ENCODE data around the gene OR1L8.
"Not testable (repeated sequence)": the region's sequence is repeated elsewhere in the genome, so short reads cannot be mapped to it uniquely, and the experiment has no call there.

OR1L8 gene

GRCh38 chr9:122583284-122583683, at the start of gene OR1L8:
Gene OR1L8, minus strand, starts transcription at chr9:122583384. Its CDS starts 14,907 bp downstream, at chr9:122568477.
- DNase-seq = not testable (repeated sequence)

GRCh38 chr9:122619996-122620395, 36.8 kb upstream of the OR1L8 start:
- no peak for DNase-seq

GRCh38 chr9:122614362-122614761, 31.2 kb upstream of the OR1L8 start, which contains the start of gene OR1Q1:
Gene OR1Q1, plus strand, starts transcription at chr9:122614738. Its CDS starts 0 bp downstream, at chr9:122614738.
- DNase-seq = no peak

- no peak for DNase-seq
Measured at GRCh38 chr9:122609804-122610203, 26.6 kb upstream of the OR1L8 start.

- no peak for DNase-seq
Measured at GRCh38 chr9:122606587-122606986, 23.4 kb upstream of the OR1L8 start.

- no peak for DNase-seq
Measured at GRCh38 chr9:122605691-122606090, 22.5 kb upstream of the OR1L8 start.

GRCh38 chr9:122580360-122580759, 2.8 kb downstream of the OR1L8 start:
- DNase-seq = no peak

GRCh38 chr9:122579874-122580273, 3.3 kb downstream of the OR1L8 start:
- DNase-seq = no peak

GRCh38 chr9:122572456-122572855, 10.7 kb downstream of the OR1L8 start:
- no peak for DNase-seq

- no peak for DNase-seq
Measured at GRCh38 chr9:122567901-122568300, 15.3 kb downstream of the OR1L8 start.

GRCh38 chr9:122562134-122562760, 20.9 kb downstream of the OR1L8 start:
- no peak for DNase-seq

- no peak for DNase-seq
Measured at GRCh38 chr9:122561446-122561845, 21.7 kb downstream of the OR1L8 start.

- DNase-seq = no peak
Measured at GRCh38 chr9:122552812-122553211, 30.4 kb downstream of the OR1L8 start, which contains the start of gene OR1N2. Gene OR1N2, plus strand, starts transcription at chr9:122553112. Its CDS starts 100 bp downstream, at chr9:122553212.

GRCh38 chr9:122551371-122551770, 31.8 kb downstream of the OR1L8 start:
- no peak for DNase-seq

- DNase-seq = no peak
Measured at GRCh38 chr9:122546196-122546595, 37.0 kb downstream of the OR1L8 start.

GRCh38 chr9:122538757-122539156, 44.4 kb downstream of the OR1L8 start:
- no peak for DNase-seq

- DNase-seq = not testable (repeated sequence)
Measured at GRCh38 chr9:122537066-122537465, 46.1 kb downstream of the OR1L8 start.

GRCh38 chr9:122536134-122536533, 47.0 kb downstream of the OR1L8 start:
- no peak for DNase-seq

GRCh38 chr9:122531157-122531556, 52.0 kb downstream of the OR1L8 start:
- not testable (repeated sequence) for DNase-seq

GRCh38 chr9:122527193-122527592, 56.0 kb downstream of the OR1L8 start, which contains the start of gene OR1N1:
Gene OR1N1, minus strand, starts transcription at chr9:122527293. Its CDS starts 0 bp downstream, at chr9:122527293.
- no peak for DNase-seq

- DNase-seq = no peak
Measured at GRCh38 chr9:122526602-122527001, 56.6 kb downstream of the OR1L8 start.

GRCh38 chr9:122519376-122519775, 63.8 kb downstream of the OR1L8 start:
- DNase-seq = no peak

GRCh38 chr9:122518841-122519240, 64.3 kb downstream of the OR1L8 start, which contains the start of gene OR1J4:
Gene OR1J4, plus strand, starts transcription at chr9:122519141. Its CDS starts 0 bp downstream, at chr9:122519141.
- DNase-seq = no peak

GRCh38 chr9:122518226-122518625, 65.0 kb downstream of the OR1L8 start:
- DNase-seq = no peak

All from T1000 (cell line).